ENCODE measurements around the gene IDH3B. TPM values are rescaled to one million over a fixed set of nuclear protein-coding genes. Genes with fewer than 3 reads are reported as not detected.

Gene IDH3B
- total RNA-seq, 1 experiment from 2014 or later = 261 TPM

DNA sequence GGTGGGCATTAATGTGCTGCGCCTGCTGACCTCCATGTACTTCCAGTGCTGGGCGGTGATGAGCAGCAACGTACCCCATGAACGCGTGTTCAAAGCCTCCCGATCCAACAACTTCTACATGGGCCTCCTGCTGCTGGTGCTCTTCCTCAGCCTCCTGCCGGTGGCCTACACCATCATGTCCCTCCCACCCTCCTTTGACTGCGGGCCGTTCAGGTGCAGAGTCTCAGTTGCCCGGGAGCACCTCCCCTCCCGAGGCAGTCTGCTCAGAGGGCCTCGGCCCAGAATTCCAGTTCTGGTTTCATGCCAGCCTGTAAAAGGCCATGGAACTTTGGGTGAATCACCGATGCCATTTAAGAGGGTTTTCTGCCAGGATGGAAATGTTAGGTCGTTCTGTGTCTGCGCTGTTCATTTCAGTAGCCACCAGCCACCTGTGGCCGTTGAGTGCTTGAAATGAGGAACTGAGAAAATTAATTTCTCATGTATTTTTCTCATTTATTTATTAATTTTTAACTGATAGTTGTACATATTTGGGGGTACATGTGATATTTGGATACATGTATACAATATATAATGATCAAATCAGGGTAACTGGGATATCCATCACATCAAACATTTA, 46.8 kb downstream of the IDH3B start:
- H4K20me1 ChIP-seq (ENCODE audit: low read length) = no peaks in the 10 kb centered on the region
- no peaks in the 10 kb centered on the region for H3K36me3 ChIP-seq (ENCODE audit: low read depth, low read length)
- TF ChIP-seq, protein P1, sequence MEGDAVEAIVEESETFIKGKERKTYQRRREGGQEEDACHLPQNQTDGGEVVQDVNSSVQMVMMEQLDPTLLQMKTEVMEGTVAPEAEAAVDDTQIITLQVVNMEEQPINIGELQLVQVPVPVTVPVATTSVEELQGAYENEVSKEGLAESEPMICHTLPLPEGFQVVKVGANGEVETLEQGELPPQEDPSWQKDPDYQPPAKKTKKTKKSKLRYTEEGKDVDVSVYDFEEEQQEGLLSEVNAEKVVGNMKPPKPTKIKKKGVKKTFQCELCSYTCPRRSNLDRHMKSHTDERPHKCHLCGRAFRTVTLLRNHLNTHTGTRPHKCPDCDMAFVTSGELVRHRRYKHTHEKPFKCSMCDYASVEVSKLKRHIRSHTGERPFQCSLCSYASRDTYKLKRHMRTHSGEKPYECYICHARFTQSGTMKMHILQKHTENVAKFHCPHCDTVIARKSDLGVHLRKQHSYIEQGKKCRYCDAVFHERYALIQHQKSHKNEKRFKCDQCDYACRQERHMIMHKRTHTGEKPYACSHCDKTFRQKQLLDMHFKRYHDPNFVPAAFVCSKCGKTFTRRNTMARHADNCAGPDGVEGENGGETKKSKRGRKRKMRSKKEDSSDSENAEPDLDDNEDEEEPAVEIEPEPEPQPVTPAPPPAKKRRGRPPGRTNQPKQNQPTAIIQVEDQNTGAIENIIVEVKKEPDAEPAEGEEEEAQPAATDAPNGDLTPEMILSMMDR (conservative IDR thresholded peaks at IDR 0.05; ENCODE audit: low read depth, low read length) = no peak
- TF ChIP-seq EZH2 (IDR thresholded peaks at IDR 0.05; ENCODE audit: low read length, unreplicated experiment) (no peak), EZH2phosphoT487 (IDR thresholded peaks at IDR 0.05; ENCODE audit: borderline replicate concordance, low read length) (no peak)
- no peaks in the 10 kb centered on the region for H3K9me3 ChIP-seq (ENCODE audit: low read length)
- ChIA-PET POLR2A (ENCODE audit: unreplicated experiment) (no interaction called here), CTCF (no interaction called here)
- no peaks in the 10 kb centered on the region for H3K79me2 ChIP-seq (ENCODE audit: low read length)
- H2AFZ ChIP-seq (ENCODE audit: low read length) = no peak overlapping the region
- peaks cover 5% of the 10 kb centered on the region; the same call in 1 of the 2 replicates for H3K9me2 ChIP-seq (replicated peaks; ENCODE audit: low read length)
- no peak for DNase-seq
- H3K4me3 ChIP-seq (ENCODE audit: low read length) = no peak overlapping the region
- H3F3A ChIP-seq (ENCODE audit: low read length, unreplicated experiment) = no peaks in the 10 kb centered on the region
- H3K4me1 ChIP-seq (ENCODE audit: insufficient read depth, low read length) = no peaks in the 10 kb centered on the region
- no TSS peak for BruUV-seq (replicated peaks)
- H3K27me3 ChIP-seq (ENCODE audit: low read length) = peaks cover 47% of the 10 kb centered on the region
- ATAC-seq = no peak
- no peak overlapping the region for H3K27ac ChIP-seq (ENCODE audit: low read length)
- H3K4me2 ChIP-seq (ENCODE audit: low read length) = no peak overlapping the region
- H3K9ac ChIP-seq (ENCODE audit: low read length) = no peak overlapping the region
- intact Hi-C loops (cut with micrococcal nuclease) = no loop called here

DNA sequence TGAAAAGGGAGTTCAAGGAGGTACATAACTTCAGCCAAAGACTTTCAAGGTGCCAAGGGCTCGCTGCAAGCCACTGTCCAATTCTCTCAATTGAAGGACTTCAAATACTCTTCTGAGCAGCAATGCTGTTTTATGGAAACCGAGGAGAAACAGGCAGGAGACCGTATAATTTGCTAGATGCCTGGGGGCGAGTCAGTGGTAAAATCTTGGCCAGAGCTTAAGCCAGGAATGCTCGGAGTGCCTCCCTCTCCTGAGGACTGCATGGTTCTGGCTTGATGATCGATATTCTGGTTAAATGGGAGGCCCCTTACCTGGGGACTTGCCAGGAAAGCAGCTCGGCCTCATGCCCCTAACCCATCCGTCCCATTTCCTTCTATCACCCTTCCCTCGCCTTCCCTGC, 47.4 kb downstream of the IDH3B start:
- Histone ChIP-seq H3K4me1 (ENCODE audit: insufficient read depth, low read length) (no peaks in the 10 kb centered on the region), H3K79me2 (ENCODE audit: low read length) (no peaks in the 10 kb centered on the region), H3K4me3 (ENCODE audit: low read length) (no peak overlapping the region), H3K4me2 (ENCODE audit: low read length) (no peak overlapping the region), H2AFZ (ENCODE audit: low read length) (no peak overlapping the region), H3K36me3 (ENCODE audit: low read depth, low read length) (no peaks in the 10 kb centered on the region), H3K27ac (ENCODE audit: low read length) (no peak overlapping the region), H3K9ac (ENCODE audit: low read length) (no peak overlapping the region), H3F3A (ENCODE audit: low read length, unreplicated experiment) (no peaks in the 10 kb centered on the region), H4K20me1 (ENCODE audit: low read length) (no peaks in the 10 kb centered on the region), H3K27me3 (ENCODE audit: low read length) (peaks cover 51% of the 10 kb centered on the region), H3K9me2 (replicated peaks; ENCODE audit: low read length) (peaks cover 5% of the 10 kb centered on the region; the same call in 1 of the 2 replicates), H3K9me3 (ENCODE audit: low read length) (no peaks in the 10 kb centered on the region)
- BruUV-seq (replicated peaks) = no TSS peak
- CTCF ChIA-PET = no interaction called here
- POLR2A ChIA-PET (ENCODE audit: unreplicated experiment) = no interaction called here
- intact Hi-C loops (cut with micrococcal nuclease) = no loop called here
- DNase-seq = no peak
- TF ChIP-seq, protein P1 (conservative IDR thresholded peaks at IDR 0.05; ENCODE audit: low read depth, low read length) = no peak
- TF ChIP-seq EZH2 (IDR thresholded peaks at IDR 0.05; ENCODE audit: low read length, unreplicated experiment) (no peak), EZH2phosphoT487 (IDR thresholded peaks at IDR 0.05; ENCODE audit: borderline replicate concordance, low read length) (no peak)
- no peak for ATAC-seq

DNA sequence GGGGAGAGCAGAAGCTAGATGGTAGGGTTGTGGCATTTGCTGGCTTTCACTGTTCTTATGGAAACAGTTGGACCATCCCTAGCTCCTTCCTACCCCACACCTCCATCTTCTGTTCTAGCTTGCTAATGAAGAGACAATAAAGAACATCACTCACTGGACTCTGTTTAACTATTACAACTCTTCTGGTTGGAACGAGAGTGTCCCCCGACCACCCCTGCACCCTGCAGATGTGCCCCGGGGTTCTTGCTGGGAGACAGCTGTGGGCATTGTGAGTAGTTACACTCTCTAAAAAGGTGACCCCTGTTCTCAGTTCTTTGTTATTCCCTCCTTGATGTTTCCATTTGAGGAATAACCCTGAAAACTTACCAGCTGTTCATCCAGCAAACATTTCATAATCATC, 51.9 kb downstream of the IDH3B start:
- H3K79me2 ChIP-seq (ENCODE audit: low read length) = no peaks in the 10 kb centered on the region
- H2AFZ ChIP-seq (ENCODE audit: low read length) = no peak overlapping the region
- no peak overlapping the region for H3K4me3 ChIP-seq (ENCODE audit: low read length)
- POLR2A ChIA-PET (ENCODE audit: unreplicated experiment) = no interaction called here
- no peak overlapping the region for H3K9ac ChIP-seq (ENCODE audit: low read length)
- H3K36me3 ChIP-seq (ENCODE audit: low read depth, low read length) = no peaks in the 10 kb centered on the region
- no peaks in the 10 kb centered on the region for H3K9me3 ChIP-seq (ENCODE audit: low read length)
- H3K4me1 ChIP-seq (ENCODE audit: insufficient read depth, low read length) = 0 out of 2 replicates have a peak, but pooled peaks cover 4% of the 10 kb centered on the region
- CTCF ChIA-PET = interaction anchor here (0.6 kb wide), 1 partner anchor 62 kb away, joined by 3 read pairs; no protein-coding TSS in a partner anchor
- DNase-seq = no peak
- no peaks in the 10 kb centered on the region for H4K20me1 ChIP-seq (ENCODE audit: low read length)
- no peak overlapping the region for H3K27ac ChIP-seq (ENCODE audit: low read length)
- H3K4me2 ChIP-seq (ENCODE audit: low read length) = no peak overlapping the region
- intact Hi-C loops (cut with micrococcal nuclease) = no loop called here
- no peaks in the 10 kb centered on the region for H3F3A ChIP-seq (ENCODE audit: low read length, unreplicated experiment)
- BruUV-seq (replicated peaks) = no TSS peak
- TF ChIP-seq EZH2phosphoT487 (IDR thresholded peaks at IDR 0.05; ENCODE audit: borderline replicate concordance, low read length) (no peak), EZH2 (IDR thresholded peaks at IDR 0.05; ENCODE audit: low read length, unreplicated experiment) (no peak)
- TF ChIP-seq, protein P1 (conservative IDR thresholded peaks at IDR 0.05; ENCODE audit: low read depth, low read length) = no peak
- peaks cover 44% of the 10 kb centered on the region for H3K27me3 ChIP-seq (ENCODE audit: low read length)
- peaks cover 5% of the 10 kb centered on the region; the same call in 1 of the 2 replicates for H3K9me2 ChIP-seq (replicated peaks; ENCODE audit: low read length)
- ATAC-seq = no peak

Data from PC-3 (cell line).